ENCODE results near the gene GHR.

The GHR gene

GRCh38 chr5:42467572-42467971 lies 44.3 kb downstream of the GHR start:
- Histone ChIP-seq H3K27me3 (ENCODE audit: control insufficient read depth in 1 of 2, insufficient read depth in 2 of 2, low read length in 2 of 2) (no peaks in the 10 kb centered on the region), H3K36me3 (ENCODE audit: insufficient read depth, low read length) (no peaks in the 10 kb centered on the region), H3K4me1 (ENCODE audit: insufficient read depth, low read length) (no peaks in the 10 kb centered on the region), H3K27ac (ENCODE audit: low read depth, low read length) (no peak overlapping the region), H3K9ac (ENCODE audit: low read length) (no peak overlapping the region), H3K4me3 (ENCODE audit: low read depth in 1 of 2, low read length in 2 of 2) (no peak overlapping the region), H3K9me3 (ENCODE audit: low read length) (no peaks in the 10 kb centered on the region)

GRCh38 chr5:42467981-42468524 lies 44.8 kb downstream of the GHR start:
- H3K9ac ChIP-seq (ENCODE audit: low read length), result no peak overlapping the region
- no peaks in the 10 kb centered on the region for H3K36me3 ChIP-seq (ENCODE audit: insufficient read depth, low read length)
- no peak overlapping the region for H3K4me3 ChIP-seq (ENCODE audit: low read depth in 1 of 2, low read length in 2 of 2)
- no peaks in the 10 kb centered on the region for H3K4me1 ChIP-seq (ENCODE audit: insufficient read depth, low read length)
- no peak overlapping the region for H3K27ac ChIP-seq (ENCODE audit: low read depth, low read length)
- no peaks in the 10 kb centered on the region for H3K27me3 ChIP-seq (ENCODE audit: control insufficient read depth in 1 of 2, insufficient read depth in 2 of 2, low read length in 2 of 2)
- no peaks in the 10 kb centered on the region for H3K9me3 ChIP-seq (ENCODE audit: low read length)

GRCh38 chr5:42483472-42484154 lies 60.4 kb downstream of the GHR start:
- H3K4me3 ChIP-seq (ENCODE audit: low read depth in 1 of 2, low read length in 2 of 2), result no peak overlapping the region
- no peaks in the 10 kb centered on the region for H3K9me3 ChIP-seq (ENCODE audit: low read length)
- no peaks in the 10 kb centered on the region for H3K36me3 ChIP-seq (ENCODE audit: insufficient read depth, low read length)
- H3K27me3 ChIP-seq (ENCODE audit: control insufficient read depth in 1 of 2, insufficient read depth in 2 of 2, low read length in 2 of 2), result no peaks in the 10 kb centered on the region
- peaks cover 9% of the 10 kb centered on the region for H3K4me1 ChIP-seq (ENCODE audit: insufficient read depth, low read length)
- no peak overlapping the region for H3K9ac ChIP-seq (ENCODE audit: low read length)
- no peak overlapping the region for H3K27ac ChIP-seq (ENCODE audit: low read depth, low read length)

- Histone ChIP-seq H3K36me3 (ENCODE audit: insufficient read depth, low read length) (no peaks in the 10 kb centered on the region), H3K4me1 (ENCODE audit: insufficient read depth, low read length) (peaks cover 33% of the 10 kb centered on the region), H3K4me3 (ENCODE audit: low read depth in 1 of 2, low read length in 2 of 2) (no peak overlapping the region), H3K9me3 (ENCODE audit: low read length) (no peaks in the 10 kb centered on the region), H3K27me3 (ENCODE audit: control insufficient read depth in 1 of 2, insufficient read depth in 2 of 2, low read length in 2 of 2) (no peaks in the 10 kb centered on the region), H3K27ac (ENCODE audit: low read depth, low read length) (no peak overlapping the region), H3K9ac (ENCODE audit: low read length) (no peak overlapping the region)
Measured at GRCh38 chr5:42487077-42487476, 63.8 kb downstream of the GHR start.

GRCh38 chr5:42487821-42488220 lies 64.6 kb downstream of the GHR start:
- Histone ChIP-seq H3K27me3 (ENCODE audit: control insufficient read depth in 1 of 2, insufficient read depth in 2 of 2, low read length in 2 of 2) (no peaks in the 10 kb centered on the region), H3K4me3 (ENCODE audit: low read depth in 1 of 2, low read length in 2 of 2) (no peak overlapping the region), H3K27ac (ENCODE audit: low read depth, low read length) (no peak overlapping the region), H3K4me1 (ENCODE audit: insufficient read depth, low read length) (peaks cover 35% of the 10 kb centered on the region), H3K36me3 (ENCODE audit: insufficient read depth, low read length) (no peaks in the 10 kb centered on the region), H3K9ac (ENCODE audit: low read length) (no peak overlapping the region), H3K9me3 (ENCODE audit: low read length) (no peaks in the 10 kb centered on the region)

GRCh38 chr5:42490831-42491230 lies 67.6 kb downstream of the GHR start:
- Histone ChIP-seq H3K27ac (ENCODE audit: low read depth, low read length) (peak overlapping the region; percentile 52), H3K27me3 (ENCODE audit: control insufficient read depth in 1 of 2, insufficient read depth in 2 of 2, low read length in 2 of 2) (no peaks in the 10 kb centered on the region), H3K4me1 (ENCODE audit: insufficient read depth, low read length) (peaks cover 46% of the 10 kb centered on the region), H3K36me3 (ENCODE audit: insufficient read depth, low read length) (no peaks in the 10 kb centered on the region), H3K9me3 (ENCODE audit: low read length) (no peaks in the 10 kb centered on the region), H3K9ac (ENCODE audit: low read length) (no peak overlapping the region), H3K4me3 (ENCODE audit: low read depth in 1 of 2, low read length in 2 of 2) (no peak overlapping the region)

GRCh38 chr5:42491699-42492098 lies 68.5 kb downstream of the GHR start:
- Histone ChIP-seq H3K9ac (ENCODE audit: low read length) (no peak overlapping the region), H3K27me3 (ENCODE audit: control insufficient read depth in 1 of 2, insufficient read depth in 2 of 2, low read length in 2 of 2) (no peaks in the 10 kb centered on the region), H3K4me3 (ENCODE audit: low read depth in 1 of 2, low read length in 2 of 2) (no peak overlapping the region), H3K36me3 (ENCODE audit: insufficient read depth, low read length) (no peaks in the 10 kb centered on the region), H3K27ac (ENCODE audit: low read depth, low read length) (no peak overlapping the region), H3K9me3 (ENCODE audit: low read length) (no peaks in the 10 kb centered on the region), H3K4me1 (ENCODE audit: insufficient read depth, low read length) (peaks cover 54% of the 10 kb centered on the region)

- Histone ChIP-seq H3K9ac (ENCODE audit: low read length) (no peak overlapping the region), H3K27me3 (ENCODE audit: control insufficient read depth in 1 of 2, insufficient read depth in 2 of 2, low read length in 2 of 2) (no peaks in the 10 kb centered on the region), H3K36me3 (ENCODE audit: insufficient read depth, low read length) (no peaks in the 10 kb centered on the region), H3K27ac (ENCODE audit: low read depth, low read length) (no peak overlapping the region), H3K9me3 (ENCODE audit: low read length) (no peaks in the 10 kb centered on the region), H3K4me1 (ENCODE audit: insufficient read depth, low read length) (peaks cover 57% of the 10 kb centered on the region), H3K4me3 (ENCODE audit: low read depth in 1 of 2, low read length in 2 of 2) (no peak overlapping the region)
Measured at GRCh38 chr5:42492974-42493373, 69.7 kb downstream of the GHR start.

GRCh38 chr5:42494414-42494813 lies 71.2 kb downstream of the GHR start:
- Histone ChIP-seq H3K27ac (ENCODE audit: low read depth, low read length) (no peak overlapping the region), H3K9me3 (ENCODE audit: low read length) (no peaks in the 10 kb centered on the region), H3K4me3 (ENCODE audit: low read depth in 1 of 2, low read length in 2 of 2) (no peak overlapping the region), H3K9ac (ENCODE audit: low read length) (no peak overlapping the region), H3K27me3 (ENCODE audit: control insufficient read depth in 1 of 2, insufficient read depth in 2 of 2, low read length in 2 of 2) (no peaks in the 10 kb centered on the region), H3K36me3 (ENCODE audit: insufficient read depth, low read length) (no peaks in the 10 kb centered on the region), H3K4me1 (ENCODE audit: insufficient read depth, low read length) (peaks cover 60% of the 10 kb centered on the region)

GRCh38 chr5:42495914-42496313 lies 72.7 kb downstream of the GHR start:
- no peak overlapping the region for H3K4me3 ChIP-seq (ENCODE audit: low read depth in 1 of 2, low read length in 2 of 2)
- no peak overlapping the region for H3K9ac ChIP-seq (ENCODE audit: low read length)
- no peaks in the 10 kb centered on the region for H3K36me3 ChIP-seq (ENCODE audit: insufficient read depth, low read length)
- H3K27ac ChIP-seq (ENCODE audit: low read depth, low read length), result no peak overlapping the region
- peaks cover 59% of the 10 kb centered on the region for H3K4me1 ChIP-seq (ENCODE audit: insufficient read depth, low read length)
- H3K9me3 ChIP-seq (ENCODE audit: low read length), result no peaks in the 10 kb centered on the region
- H3K27me3 ChIP-seq (ENCODE audit: control insufficient read depth in 1 of 2, insufficient read depth in 2 of 2, low read length in 2 of 2), result no peaks in the 10 kb centered on the region

GRCh38 chr5:42496397-42497156 lies 73.3 kb downstream of the GHR start:
- no peaks in the 10 kb centered on the region for H3K9me3 ChIP-seq (ENCODE audit: low read length)
- no peaks in the 10 kb centered on the region for H3K36me3 ChIP-seq (ENCODE audit: insufficient read depth, low read length)
- peaks cover 54% of the 10 kb centered on the region for H3K4me1 ChIP-seq (ENCODE audit: insufficient read depth, low read length)
- H3K9ac ChIP-seq (ENCODE audit: low read length), result no peak overlapping the region
- no peaks in the 10 kb centered on the region for H3K27me3 ChIP-seq (ENCODE audit: control insufficient read depth in 1 of 2, insufficient read depth in 2 of 2, low read length in 2 of 2)
- H3K27ac ChIP-seq (ENCODE audit: low read depth, low read length), result no peak overlapping the region
- H3K4me3 ChIP-seq (ENCODE audit: low read depth in 1 of 2, low read length in 2 of 2), result no peak overlapping the region
